Hepatocyte (in vitro differentiated cells): ENCODE results near the gene TSPAN15. TPM values are rescaled to one million over a fixed set of nuclear protein-coding genes. Genes with fewer than 3 reads are reported as not detected.

ENCODE experiments used
- DNase-seq: peaks from one replicate; pipeline ENCODE4 v3.0.0-alpha.2; 2016; ENCODE audit warnings: low spot score
- H2AFZ ChIP-seq: fragments of 200-600 bp; sonication (generic); 2 replicates; pipeline ENCODE4 v1.6.0; 2016; ENCODE audit warnings: antibody characterized with exemption, mild to moderate bottlenecking
- H3K27ac ChIP-seq: fragments of 200-600 bp; sonication (generic); 2 replicates; pipeline ENCODE4 v1.5.1; 2016; ENCODE audit warnings: mild to moderate bottlenecking
- H3K27me3 ChIP-seq: fragments of 200-600 bp; sonication (generic); 2 replicates; pipeline ENCODE4 v1.6.1; 2016
- H3K36me3 ChIP-seq: fragments of 200-600 bp; sonication (generic); replicated peaks from 2 replicates; pipeline ENCODE4 v1.5.1; 2016; ENCODE audit warnings: low read depth; ENCODE audit not compliant: insufficient read depth
- H3K4me1 ChIP-seq: fragments of 200-600 bp; sonication (generic); 2 replicates; pipeline ENCODE4 v1.5.1; 2016; ENCODE audit warnings: mild to moderate bottlenecking, moderate library complexity; ENCODE audit not compliant: insufficient read depth
- H3K4me2 ChIP-seq: fragments of 200-600 bp; sonication (generic); 2 replicates; pipeline ENCODE4 v1.6.0; 2016
- H3K4me3 ChIP-seq: fragments of 200-600 bp; sonication (generic); 2 replicates; pipeline ENCODE4 v1.5.1; 2016; ENCODE audit warnings: mild to moderate bottlenecking
- H3K79me2 ChIP-seq: fragments of 200-600 bp; sonication (generic); 2 replicates; pipeline ENCODE4 v1.6.0; 2017; ENCODE audit warnings: mild to moderate bottlenecking
- H3K9me2 ChIP-seq: fragments of 200-600 bp; sonication (generic); replicated peaks from 2 replicates; pipeline ENCODE4 v1.6.0; 2017; ENCODE audit warnings: mild to moderate bottlenecking; ENCODE audit not compliant: insufficient read depth
- H3K9me3 ChIP-seq: fragments of 200-600 bp; sonication (generic); 2 replicates; pipeline ENCODE4 v1.5.1; 2016; ENCODE audit warnings: low read depth, mild to moderate bottlenecking
- H4K20me1 ChIP-seq: fragments of 200-600 bp; sonication (generic); 2 replicates; pipeline ENCODE4 v1.6.0; 2016; ENCODE audit warnings: mild to moderate bottlenecking; ENCODE audit not compliant: insufficient read depth, poor library complexity, severe bottlenecking
- CTCF ChIP-seq: fragments of 200-600 bp; sonication (generic); IDR thresholded peaks from 2 replicates; pipeline ENCODE4 v1.5.1; 2016; ENCODE audit warnings: antibody characterized with exemption, mild to moderate bottlenecking; ENCODE audit not compliant: poor library complexity
- EZH2 ChIP-seq: fragments of 200-600 bp; sonication (generic); IDR thresholded peaks from 2 replicates; pipeline ENCODE4 v1.6.1; 2016; ENCODE audit warnings: antibody characterized with exemption, mild to moderate bottlenecking, borderline replicate concordance
- EZH2phosphoT487 ChIP-seq: fragments of 200-600 bp; sonication (generic); IDR thresholded peaks from one replicate; pipeline ENCODE4 v1.6.1; 2018; ENCODE audit warnings: antibody characterized with exemption, mild to moderate bottlenecking, low read depth, moderate library complexity; ENCODE audit not compliant: unreplicated experiment, severe bottlenecking
- WGBS: methylation state at CpG from one replicate; pipeline ENCODE4 v1.1.6; 2016; ENCODE audit warnings: low lambda C conversion rate; ENCODE audit errors: missing lambda C conversion rate; 5-methylcytosine and 5-hydroxymethylcytosine counted together
- polyA plus RNA-seq: library from polyadenylated mRNA; unstranded; fragments of >200 nt; fragmentation: Nextera tagmentation; extraction: Ambion mirVana; gene quantifications from 2 replicates; pipeline ENCODE4 v1.2.1, GENCODE V29; 2016
- total RNA-seq: library from RNA; depleted of rRNA; stranded (reverse); fragments of >200 nt; gene quantifications from 2 replicates; pipeline ENCODE4 v1.2.3, GENCODE V29; 2014

TSPAN15 gene
- total and polyA plus RNA-seq, 2 experiments from 2014 or later: 29.0 to 66.4 TPM

GRCh38 chr10:69467928-69468750, 16.9 kb downstream of the TSPAN15 start:
- Histone ChIP-seq H3K27me3 (no peaks in the 10 kb centered on the region), H3K79me2 (peaks cover 33% of the 10 kb centered on the region), H3K36me3 (no peaks in the 10 kb centered on the region), H3K4me2 (no peak overlapping the region), H3K9me3 (no peaks in the 10 kb centered on the region), H2AFZ (no peak overlapping the region), H3K9me2 (no peaks in the 10 kb centered on the region), H4K20me1 (no peaks in the 10 kb centered on the region), H3K27ac (peak overlapping the region; percentile 22), H3K4me3 (no peak overlapping the region), H3K4me1 (peaks cover 9% of the 10 kb centered on the region)
- TF ChIP-seq EZH2 (no peak), EZH2phosphoT487 (no peak), CTCF (no peak)
- 77% methylated on average over 10 of the region's 13 CpGs for WGBS
- DNase-seq: no peak

GRCh38 chr10:69468751-69469089, 17.5 kb downstream of the TSPAN15 start:
- no peak for DNase-seq
- TF ChIP-seq EZH2 (no peak), CTCF (no peak), EZH2phosphoT487 (no peak)
- peak overlapping the region; percentile 22 for H3K27ac ChIP-seq
- no peak overlapping the region for H3K4me3 ChIP-seq
- H3K9me2 ChIP-seq: no peaks in the 10 kb centered on the region
- no peak overlapping the region for H3K4me2 ChIP-seq
- no peaks in the 10 kb centered on the region for H3K36me3 ChIP-seq
- H3K4me1 ChIP-seq: peaks cover 12% of the 10 kb centered on the region
- WGBS: 43% methylated on average over 5 of the region's 5 CpGs
- no peak overlapping the region for H2AFZ ChIP-seq
- no peaks in the 10 kb centered on the region for H3K27me3 ChIP-seq
- H3K9me3 ChIP-seq: no peaks in the 10 kb centered on the region
- no peaks in the 10 kb centered on the region for H4K20me1 ChIP-seq
- peaks cover 27% of the 10 kb centered on the region for H3K79me2 ChIP-seq

- peaks cover 16% of the 10 kb centered on the region for H3K79me2 ChIP-seq
- H3K4me2 ChIP-seq: no peak overlapping the region
- no peaks in the 10 kb centered on the region for H4K20me1 ChIP-seq
- no peaks in the 10 kb centered on the region for H3K36me3 ChIP-seq
- TF ChIP-seq EZH2 (no peak), CTCF (no peak), EZH2phosphoT487 (no peak)
- no peak for DNase-seq
- no peak overlapping the region for H3K27ac ChIP-seq
- no peaks in the 10 kb centered on the region for H3K27me3 ChIP-seq
- H3K4me1 ChIP-seq: peaks cover 13% of the 10 kb centered on the region
- WGBS: 86% methylated on average over 1 of the region's 1 CpG
- H2AFZ ChIP-seq: no peak overlapping the region
- no peaks in the 10 kb centered on the region for H3K9me2 ChIP-seq
- no peak overlapping the region for H3K4me3 ChIP-seq
- H3K9me3 ChIP-seq: no peaks in the 10 kb centered on the region
Measured at GRCh38 chr10:69469976-69470375, 18.7 kb downstream of the TSPAN15 start.
